Liver (tissue), 3 donors: ENCODE results near the gene ADAMTS7.
"Not testable (repeated sequence)": the region's sequence is repeated elsewhere in the genome, so short reads cannot be mapped to it uniquely, and the experiment has no call there.

Experiments
- ATF3 ChIP-seq: IDR thresholded peaks from 2 replicates; pipeline ENCODE4 v1.6.1; 2016; ENCODE audit warnings: antibody characterized with exemption
- CTCF ChIP-seq: fragments of 150-350 bp; IDR thresholded peaks from 2 replicates; pipeline ENCODE4 v1.5.1; 2017; ENCODE audit warnings: improper control_type of control experiment, low read depth, low read length; ENCODE audit not compliant: missing input control
- GABPA ChIP-seq, 2 donors: IDR thresholded peaks in 1 of 2; conservative IDR thresholded peaks in 1 of 2; 2 replicates each; pipeline ENCODE4 v1.6.1; 2016; ENCODE audit warnings: antibody characterized with exemption in 2 of 2, mild to moderate bottlenecking in 1 of 2, moderate library complexity in 1 of 2
- RAD21 ChIP-seq, 2 donors: IDR thresholded peaks; 2 replicates each; pipeline ENCODE4 v1.6.1; 2016; ENCODE audit warnings: antibody characterized with exemption in 2 of 2, mild to moderate bottlenecking in 2 of 2
- REST ChIP-seq: IDR thresholded peaks from 2 replicates; pipeline ENCODE4 v1.6.1; 2016; ENCODE audit warnings: antibody characterized with exemption, mild to moderate bottlenecking
- donor health status: healthy.
- donor health status: healthy.

GRCh38 chr15:78771020-78771419 lies 40.2 kb downstream of the ADAMTS7 start:
- TF ChIP-seq GABPA (IDR thresholded peaks at IDR 0.05 in 1 of 2, conservative IDR thresholded peaks at IDR 0.05 in 1 of 2); CTCF; ATF3; REST; RAD21 (IDR thresholded peaks at IDR 0.05): not testable (repeated sequence)
